Lower lobe of right lung (tissue), 2 donors: ENCODE results near the gene PALLD. TPM values are rescaled to one million over a fixed set of nuclear protein-coding genes. Genes with fewer than 3 reads are reported as not detected.

Experiments
- ATAC-seq, 2 donors: fragments of 200-7000 bp; cut with Tn5 transposase; one replicate each; pipeline ENCODE4 v1.9.1; 2020 to 2022; ENCODE audit warnings: mild to moderate bottlenecking in 2 of 2, moderate library complexity in 2 of 2
- DNase-seq: peaks from one replicate; pipeline ENCODE4 v3.0.0-alpha.2; 2020
- H3K27ac ChIP-seq: fragments of 200-600 bp; one replicate; pipeline ENCODE4 v1.8.0; 2022
- H3K27me3 ChIP-seq: fragments of 200-600 bp; one replicate; pipeline ENCODE4 v1.8.0; 2022; ENCODE audit warnings: low read depth
- H3K36me3 ChIP-seq: fragments of 200-600 bp; one replicate; pipeline ENCODE4 v1.8.0; 2022; ENCODE audit warnings: mild to moderate bottlenecking
- H3K4me1 ChIP-seq: fragments of 200-600 bp; one replicate; pipeline ENCODE4 v1.8.0; 2022
- H3K4me3 ChIP-seq: fragments of 200-600 bp; one replicate; pipeline ENCODE4 v1.8.0; 2022; ENCODE audit warnings: mild to moderate bottlenecking
- H3K9me3 ChIP-seq: fragments of 200-600 bp; one replicate; pipeline ENCODE4 v1.8.0; 2022
- intact Hi-C: fragments of 100-400 bp; cut with DNase I; formaldehyde crosslinking; loops from one replicate; pipeline ENCODE4 v1.11.0; 2022
- total RNA-seq: library from RNA; stranded (reverse); fragmentation: NEBNext Ultra II Directional; extraction: Animal tissue kit (Norgen Biotek cat#: 25700); gene quantifications from one replicate; pipeline ENCODE4 v1.2.1, GENCODE V29; 2021
- TF ChIP-seq, protein P1 (sequence below): fragments of 200-600 bp; IDR thresholded peaks from one replicate; pipeline ENCODE4 v1.8.0; 2022; ENCODE audit warnings: antibody characterized with exemption, mild to moderate bottlenecking
- donor health status: DM: no; HTN: yes; CAD: no; lungs with severe emphysema.

PALLD gene
- total RNA-seq, 1 donor from 2014 or later: 91.9 TPM

DNA sequence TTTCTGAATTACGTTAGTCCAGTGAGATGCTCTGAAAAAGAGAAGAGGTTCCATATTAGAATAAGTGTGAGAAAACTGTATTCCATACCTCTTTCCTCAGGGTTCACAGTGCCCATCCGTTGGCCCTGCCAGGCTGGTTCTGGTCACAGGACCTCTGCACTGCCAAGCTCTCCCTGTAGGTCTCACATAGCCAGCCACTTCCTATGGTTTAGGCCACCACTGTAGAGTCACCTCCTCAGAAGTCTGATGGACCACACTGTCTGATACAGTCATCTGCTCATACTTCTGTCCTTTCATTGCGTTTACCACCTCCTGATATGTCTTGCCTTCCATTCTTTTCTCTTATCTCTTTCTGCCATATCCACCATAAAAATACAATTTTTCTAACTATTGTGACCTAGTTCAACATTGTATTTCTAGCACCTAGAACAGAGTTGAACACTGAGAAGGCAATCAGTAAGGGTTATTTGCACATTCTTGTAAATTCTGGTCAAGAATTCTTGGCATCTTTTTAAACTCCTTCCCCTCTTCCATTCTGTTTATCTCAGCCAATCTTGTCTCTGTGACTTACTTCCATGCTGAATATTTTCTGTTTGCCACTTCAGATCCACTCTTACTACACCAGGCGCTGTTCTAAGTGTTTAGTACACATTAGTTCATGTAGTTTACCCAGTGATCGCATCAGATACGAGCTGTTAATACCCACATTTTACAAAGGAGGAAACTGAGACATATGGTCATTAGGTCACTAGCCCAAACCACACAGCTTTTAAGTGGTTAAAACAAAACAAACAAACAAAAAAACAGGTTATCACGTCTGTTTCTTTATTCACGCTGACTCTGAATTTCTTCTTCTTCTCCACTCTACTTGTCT, 387.6 kb downstream of the PALLD start:
- Histone ChIP-seq H3K36me3 (peaks cover 8% of the 10 kb centered on the region), H3K27me3 (no peaks in the 10 kb centered on the region), H3K27ac (no peak overlapping the region), H3K4me1 (peaks cover 42% of the 10 kb centered on the region), H3K4me3 (no peak overlapping the region), H3K9me3 (no peaks in the 10 kb centered on the region)
- ATAC-seq (peak; percentile 15 to 79), DNase-seq (no peak)
- TF ChIP-seq, protein P1, sequence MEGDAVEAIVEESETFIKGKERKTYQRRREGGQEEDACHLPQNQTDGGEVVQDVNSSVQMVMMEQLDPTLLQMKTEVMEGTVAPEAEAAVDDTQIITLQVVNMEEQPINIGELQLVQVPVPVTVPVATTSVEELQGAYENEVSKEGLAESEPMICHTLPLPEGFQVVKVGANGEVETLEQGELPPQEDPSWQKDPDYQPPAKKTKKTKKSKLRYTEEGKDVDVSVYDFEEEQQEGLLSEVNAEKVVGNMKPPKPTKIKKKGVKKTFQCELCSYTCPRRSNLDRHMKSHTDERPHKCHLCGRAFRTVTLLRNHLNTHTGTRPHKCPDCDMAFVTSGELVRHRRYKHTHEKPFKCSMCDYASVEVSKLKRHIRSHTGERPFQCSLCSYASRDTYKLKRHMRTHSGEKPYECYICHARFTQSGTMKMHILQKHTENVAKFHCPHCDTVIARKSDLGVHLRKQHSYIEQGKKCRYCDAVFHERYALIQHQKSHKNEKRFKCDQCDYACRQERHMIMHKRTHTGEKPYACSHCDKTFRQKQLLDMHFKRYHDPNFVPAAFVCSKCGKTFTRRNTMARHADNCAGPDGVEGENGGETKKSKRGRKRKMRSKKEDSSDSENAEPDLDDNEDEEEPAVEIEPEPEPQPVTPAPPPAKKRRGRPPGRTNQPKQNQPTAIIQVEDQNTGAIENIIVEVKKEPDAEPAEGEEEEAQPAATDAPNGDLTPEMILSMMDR: no peak
- intact Hi-C loops: no loop called here

DNA sequence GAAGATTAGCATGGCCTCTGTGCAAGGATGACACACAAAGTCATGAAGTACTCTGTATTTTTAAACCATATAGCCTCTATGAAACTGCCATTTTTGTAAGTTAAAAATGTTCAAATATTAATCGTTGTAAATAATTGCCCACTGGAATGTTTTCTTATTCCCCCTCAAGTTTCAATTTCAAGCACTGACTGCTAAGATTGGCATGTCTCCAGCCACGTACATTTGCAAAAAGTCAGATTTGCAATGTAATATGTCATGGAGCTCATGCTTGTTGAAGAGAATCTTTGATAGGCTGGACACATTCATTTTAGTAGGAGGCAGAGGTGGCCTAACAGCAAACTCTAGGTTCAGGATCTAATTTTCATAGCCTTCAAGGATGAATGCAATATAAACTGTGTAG, 388.5 kb downstream of the PALLD start:
- ATAC-seq (no peak), DNase-seq (no peak)
- Histone ChIP-seq H3K4me3 (no peak overlapping the region), H3K9me3 (no peaks in the 10 kb centered on the region), H3K36me3 (peaks cover 15% of the 10 kb centered on the region), H3K27me3 (no peaks in the 10 kb centered on the region), H3K27ac (no peak overlapping the region), H3K4me1 (peaks cover 33% of the 10 kb centered on the region)
- intact Hi-C loops: no loop called here
- TF ChIP-seq, protein P1: no peak

DNA sequence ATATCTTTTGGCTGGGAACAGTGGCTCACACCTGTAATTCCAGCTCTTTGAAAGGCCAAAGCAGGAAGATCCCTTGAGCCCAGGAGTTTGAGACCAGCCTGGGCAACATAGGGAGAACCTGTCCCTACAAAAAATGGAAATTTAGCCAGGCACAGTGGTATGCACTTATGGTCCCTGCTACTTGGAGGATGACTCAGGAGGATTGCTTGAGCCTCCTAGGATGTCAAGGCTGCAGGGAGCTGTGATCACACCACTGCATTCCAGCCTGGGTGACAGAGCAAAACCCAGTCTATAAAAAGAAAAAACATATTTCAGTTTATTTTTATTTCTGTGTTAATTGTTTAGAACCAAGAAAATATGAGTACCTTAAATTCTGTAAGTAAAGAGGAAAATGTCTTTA, 389.5 kb downstream of the PALLD start:
- Histone ChIP-seq H3K4me1 (peaks cover 26% of the 10 kb centered on the region), H3K27me3 (no peaks in the 10 kb centered on the region), H3K9me3 (no peaks in the 10 kb centered on the region), H3K36me3 (peaks cover 25% of the 10 kb centered on the region), H3K4me3 (no peak overlapping the region), H3K27ac (no peak overlapping the region)
- TF ChIP-seq, protein P1: no peak
- no peak for DNase-seq
- intact Hi-C loops: no loop called here
- ATAC-seq: no peak

DNA sequence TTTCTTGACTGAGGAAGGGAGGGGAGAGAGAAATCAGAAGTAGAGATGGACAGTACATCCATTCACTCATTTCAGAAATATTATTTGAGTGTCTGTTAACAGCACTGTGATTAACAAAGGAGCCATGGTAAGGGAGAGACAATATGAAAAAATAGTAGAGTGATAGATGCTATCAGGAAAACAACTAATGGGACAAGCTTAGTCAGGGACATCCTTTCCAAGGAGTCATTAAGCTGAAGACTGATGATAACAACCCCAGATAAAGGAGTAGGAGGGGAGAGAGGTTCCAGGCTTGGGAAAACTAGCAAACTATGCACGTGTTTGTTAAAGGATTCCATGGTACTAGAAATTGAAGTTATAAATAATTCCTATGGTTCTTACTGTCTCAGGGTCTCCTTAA, 391.0 kb downstream of the PALLD start:
- Histone ChIP-seq H3K9me3 (no peaks in the 10 kb centered on the region), H3K4me3 (no peak overlapping the region), H3K36me3 (peaks cover 32% of the 10 kb centered on the region), H3K27me3 (no peaks in the 10 kb centered on the region), H3K27ac (no peak overlapping the region), H3K4me1 (peaks cover 14% of the 10 kb centered on the region)
- intact Hi-C loops: no loop called here
- DNase-seq: no peak
- no peak for ATAC-seq
- TF ChIP-seq, protein P1: no peak

DNA sequence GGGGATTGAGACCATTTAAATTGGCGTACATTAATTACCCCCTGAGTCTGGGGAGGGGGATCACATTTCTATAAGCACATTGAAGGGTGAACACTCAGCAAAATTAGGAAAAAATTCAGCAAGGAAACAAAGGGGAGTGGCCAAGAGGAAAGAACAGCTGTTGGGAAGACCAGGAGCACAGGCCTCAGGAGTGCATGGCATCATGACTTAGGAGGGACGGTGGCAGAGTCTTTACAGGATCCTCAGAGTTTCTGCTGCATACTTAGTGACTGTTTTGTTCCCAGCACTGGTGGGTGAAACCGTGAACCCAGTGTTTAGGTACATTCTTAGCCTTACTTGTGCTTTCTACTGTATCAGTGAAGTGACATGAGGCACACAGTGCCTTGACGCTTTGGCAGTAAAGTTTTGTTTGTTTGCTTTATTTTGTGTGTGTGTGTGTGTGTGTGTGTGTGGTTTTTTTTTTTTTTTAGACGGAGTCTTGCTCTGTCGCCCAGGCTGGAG, 391.9 kb downstream of the PALLD start:
- no peaks in the 10 kb centered on the region for H3K27me3 ChIP-seq
- intact Hi-C loops: no loop called here
- H3K4me1 ChIP-seq: peaks cover 6% of the 10 kb centered on the region
- no peak overlapping the region for H3K4me3 ChIP-seq
- no peaks in the 10 kb centered on the region for H3K9me3 ChIP-seq
- no peak for ATAC-seq
- no peak overlapping the region for H3K27ac ChIP-seq
- peaks cover 39% of the 10 kb centered on the region for H3K36me3 ChIP-seq
- TF ChIP-seq, protein P1: no peak
- DNase-seq: no peak
